Measurements from ENCODE around the gene ANKRD12.
"Not testable (repeated sequence)": the region's sequence is repeated elsewhere in the genome, so short reads cannot be mapped to it uniquely, and the experiment has no call there.

The ANKRD12 gene
- total RNA-seq: 211 to 653 (median 269) reads per million in 9 experiments

DNA sequence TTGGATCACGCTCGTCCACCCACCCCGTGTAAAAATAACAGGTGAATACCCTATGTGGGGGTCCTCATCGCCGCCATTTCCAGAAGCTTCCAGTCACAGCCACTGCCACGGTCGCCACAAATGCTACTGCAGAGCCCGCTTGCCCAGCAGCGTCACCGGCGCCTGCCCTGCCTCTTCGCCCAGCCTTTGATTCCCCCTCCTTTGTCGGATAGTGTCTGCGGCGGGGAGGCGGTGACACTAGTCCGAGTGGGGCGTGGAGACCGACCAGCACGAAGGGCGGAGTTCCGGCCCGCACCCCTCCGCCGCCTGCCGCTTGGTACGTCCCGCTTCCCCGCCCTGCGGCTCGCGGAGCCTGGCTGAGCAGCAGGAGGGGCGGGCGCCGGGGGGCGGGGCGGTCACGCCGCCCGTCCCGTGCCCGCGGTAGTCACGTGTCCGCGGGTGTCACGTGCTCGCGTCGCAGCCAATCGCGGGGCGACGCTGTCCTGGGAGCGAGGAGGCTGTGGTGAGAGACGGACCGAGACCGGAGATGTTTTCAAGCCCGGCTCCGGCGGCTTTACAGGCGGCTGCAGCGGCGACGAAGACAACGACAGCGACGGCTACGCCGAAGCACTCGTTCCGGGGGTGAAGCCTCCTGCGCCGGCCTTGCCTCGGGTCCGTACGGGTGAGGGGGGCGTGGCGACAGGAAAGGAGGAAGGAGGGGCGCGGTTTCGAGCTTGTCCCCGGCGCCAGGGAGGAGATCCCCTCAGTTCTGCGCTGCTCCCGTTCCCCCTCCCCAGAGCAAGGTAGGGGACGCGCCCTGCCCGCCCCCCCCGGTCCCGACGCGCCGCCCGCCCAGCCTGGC lies at the start of gene ANKRD12:
TSS of gene ANKRD12 (plus strand) at position 467 of the 841 bp plus-strand sequence. CDS start 45,652 bp downstream, outside the sequence.
- Mint-ChIP-seq H3K4me1 (ENCODE audit: low read depth in 2 of 2) (peaks cover 43 to 54% of the 10 kb centered on the region in 2 donors), H3K36me3 (ENCODE audit: insufficient read depth) (peaks cover 63% of the 10 kb centered on the region), H3K27ac (peak within 1 kb of the TSS; percentile 98 to 99), H3K4me3 (peak within 1 kb of the TSS; percentile 94 to 96), H3K9me3 (no peaks in the 10 kb centered on the region), H3K27me3 (no peaks in the 10 kb centered on the region)
- DNase-seq: peak; percentile 98 to 99 (median 99)
- ATAC-seq (replicated peaks): peak; percentile 71

DNA sequence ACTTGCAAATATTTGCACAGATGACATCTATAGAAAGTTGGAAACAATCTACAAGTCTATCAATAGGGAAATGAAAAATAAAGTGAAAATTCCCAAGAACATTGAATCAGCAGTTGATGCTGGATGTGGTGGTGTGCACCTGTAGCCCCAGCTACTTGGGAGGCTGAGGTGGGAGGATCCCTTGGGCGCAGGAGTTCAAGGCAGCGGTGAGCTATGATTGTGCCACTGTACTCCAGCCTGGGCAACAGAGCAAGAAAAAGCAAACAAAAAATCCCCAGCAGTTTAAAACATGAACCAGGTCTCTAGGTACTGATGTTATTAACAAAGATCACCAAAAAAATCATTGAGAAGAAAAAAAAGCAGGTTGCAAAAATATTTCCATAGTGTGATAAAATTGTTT lies 49.4 kb upstream of the ANKRD12 start:
- DNase-seq (no peak), ATAC-seq (replicated peaks) (no peak)
- H3K27ac Mint-ChIP-seq: no peak overlapping the region
- H3K9me3 Mint-ChIP-seq: no peaks in the 10 kb centered on the region
- H3K27me3 Mint-ChIP-seq: no peaks in the 10 kb centered on the region
- H3K4me3 Mint-ChIP-seq: no peak overlapping the region
- H3K36me3 Mint-ChIP-seq (ENCODE audit: insufficient read depth): peaks cover 10% of the 10 kb centered on the region
- peaks cover 17 to 22% of the 10 kb centered on the region in 2 donors for H3K4me1 Mint-ChIP-seq (ENCODE audit: low read depth in 2 of 2)

DNA sequence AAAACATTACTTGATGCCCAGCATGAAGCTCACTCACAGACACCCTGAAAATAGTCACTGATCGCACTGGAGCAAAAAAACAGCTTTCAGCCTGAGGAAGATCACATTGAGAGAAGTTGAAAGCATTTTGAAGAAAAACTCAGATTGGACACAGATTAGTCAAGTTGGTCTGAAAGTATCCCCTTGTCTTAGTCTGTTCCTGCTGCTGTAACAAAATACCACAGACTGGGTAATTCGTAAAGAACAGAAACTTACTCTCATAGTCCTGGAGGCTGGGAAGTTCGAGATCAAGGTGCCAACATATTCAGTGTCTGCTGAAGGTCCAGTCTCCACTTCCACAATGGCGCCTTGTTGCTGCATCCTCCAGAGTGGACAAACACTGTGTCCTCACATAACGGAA lies 48.3 kb upstream of the ANKRD12 start:
- Mint-ChIP-seq H3K27me3 (no peaks in the 10 kb centered on the region), H3K4me1 (ENCODE audit: low read depth in 2 of 2) (peaks cover 6 to 12% of the 10 kb centered on the region in 2 donors), H3K9me3 (no peaks in the 10 kb centered on the region), H3K4me3 (no peak overlapping the region), H3K36me3 (ENCODE audit: insufficient read depth) (peaks cover 10% of the 10 kb centered on the region), H3K27ac (peak overlapping the region in 1 of 2 donors; percentile 23)
- ATAC-seq (replicated peaks) (no peak), DNase-seq (no peak)

DNA sequence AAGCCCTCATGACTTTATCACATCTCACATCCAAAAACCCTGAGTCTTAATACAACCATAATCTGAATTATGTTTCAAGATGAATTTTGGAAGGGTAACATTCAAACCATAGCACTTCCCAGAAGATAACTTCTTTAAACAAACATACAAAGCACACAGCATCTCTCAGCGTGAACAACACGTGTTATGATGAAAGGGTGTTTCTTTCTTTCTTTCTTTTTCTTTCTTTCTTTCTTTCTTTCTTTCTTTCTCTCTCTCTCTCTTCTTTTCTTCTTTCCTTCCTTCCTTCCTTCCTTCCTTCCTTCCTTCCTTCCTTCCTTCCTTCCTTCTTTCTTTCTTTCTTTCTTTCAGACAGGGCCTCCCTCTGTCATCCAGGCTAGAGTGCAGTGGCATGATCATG lies 47.9 kb upstream of the ANKRD12 start:
- not testable (repeated sequence) for H3K36me3 Mint-ChIP-seq (ENCODE audit: insufficient read depth); H3K9me3 Mint-ChIP-seq; H3K4me3 Mint-ChIP-seq; H3K27me3 Mint-ChIP-seq; DNase-seq; H3K27ac Mint-ChIP-seq; ATAC-seq (replicated peaks); H3K4me1 Mint-ChIP-seq (ENCODE audit: low read depth in 2 of 2)

DNA sequence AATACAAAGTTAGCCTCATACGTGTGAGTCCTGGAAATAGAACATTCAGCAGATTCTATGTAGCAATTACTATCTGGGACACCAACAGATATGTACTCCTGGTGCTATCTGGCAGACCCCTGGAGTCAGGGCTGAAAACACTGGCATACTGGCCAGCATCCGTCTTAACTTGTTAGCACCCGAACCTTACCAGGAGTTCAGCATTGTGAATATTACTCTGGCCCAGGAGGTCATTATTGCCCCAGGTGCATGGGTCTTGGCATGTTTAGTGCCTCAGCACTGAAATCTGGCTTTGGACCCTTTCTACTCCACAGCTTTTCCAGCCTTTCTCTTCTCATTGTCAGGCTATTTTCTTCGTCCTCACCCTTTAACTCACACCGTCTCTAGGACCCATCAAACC lies 46.0 kb upstream of the ANKRD12 start:
- Mint-ChIP-seq H3K9me3 (no peaks in the 10 kb centered on the region), H3K4me3 (peak overlapping the region in 1 of 2 donors; percentile 55), H3K4me1 (ENCODE audit: low read depth in 2 of 2) (peaks cover 13 to 16% of the 10 kb centered on the region in 2 donors)

DNA sequence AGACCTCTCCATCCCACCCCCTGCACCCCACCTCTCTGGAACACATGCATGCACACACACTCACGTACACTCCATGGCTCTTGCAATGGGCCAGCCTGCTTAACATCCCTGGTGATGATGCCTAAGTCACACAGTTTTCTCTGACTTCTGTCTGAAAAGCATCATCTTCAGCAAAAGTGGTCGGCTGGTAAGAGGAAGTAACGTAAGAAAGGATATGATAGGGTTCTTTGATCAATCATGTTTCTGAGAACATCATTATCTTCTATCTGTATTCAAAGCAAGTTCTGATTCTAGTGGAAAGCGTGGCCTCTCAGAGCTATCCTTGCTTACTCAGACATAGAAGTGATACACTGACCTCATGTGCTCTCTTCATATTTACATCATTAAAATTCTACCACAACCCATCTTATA lies 45.5 kb upstream of the ANKRD12 start:
- Mint-ChIP-seq H3K27ac (peak overlapping the region in 1 of 2 donors; percentile 80), H3K36me3 (ENCODE audit: insufficient read depth) (peaks cover 4% of the 10 kb centered on the region), H3K4me3 (peak overlapping the region in 1 of 2 donors; percentile 55), H3K27me3 (no peaks in the 10 kb centered on the region), H3K4me1 (ENCODE audit: low read depth in 2 of 2) (peaks cover 18 to 20% of the 10 kb centered on the region in 2 donors), H3K9me3 (no peaks in the 10 kb centered on the region)
- DNase-seq (no peak), ATAC-seq (replicated peaks) (peak; percentile 64)

More for the DNA sequence above, 46.0 kb upstream of the ANKRD12 start:
- ATAC-seq (replicated peaks): no peak
- peak overlapping the region; percentile 67 to 80 for H3K27ac Mint-ChIP-seq
- DNase-seq: no peak
- H3K27me3 Mint-ChIP-seq: no peaks in the 10 kb centered on the region
- H3K36me3 Mint-ChIP-seq (ENCODE audit: insufficient read depth): peaks cover 4% of the 10 kb centered on the region

DNA sequence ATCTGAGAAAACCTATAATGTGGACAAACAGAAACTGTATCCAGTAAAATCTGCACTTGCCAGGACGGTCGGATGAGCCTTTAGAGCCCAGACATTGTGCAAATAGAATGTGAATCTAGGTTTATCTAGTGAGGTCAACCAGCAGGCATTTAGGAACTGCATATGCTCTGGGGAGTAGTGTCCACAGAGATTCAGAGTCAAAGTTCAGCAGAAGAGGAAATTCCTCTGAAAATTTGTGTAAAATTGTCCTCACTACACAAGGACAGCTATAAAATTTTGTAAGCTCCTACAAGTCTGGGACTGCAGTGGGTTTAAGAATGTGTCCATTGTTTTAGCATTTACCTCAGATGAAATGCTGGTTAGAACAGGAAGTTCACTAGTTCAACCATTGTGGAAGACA lies 43.9 kb upstream of the ANKRD12 start:
- no peaks in the 10 kb centered on the region for H3K9me3 Mint-ChIP-seq
- DNase-seq (no peak), ATAC-seq (replicated peaks) (no peak)
- peaks cover 4% of the 10 kb centered on the region for H3K36me3 Mint-ChIP-seq (ENCODE audit: insufficient read depth)
- no peak overlapping the region for H3K4me3 Mint-ChIP-seq
- peaks cover 19 to 23% of the 10 kb centered on the region in 2 donors for H3K4me1 Mint-ChIP-seq (ENCODE audit: low read depth in 2 of 2)
- no peak overlapping the region for H3K27ac Mint-ChIP-seq
- no peaks in the 10 kb centered on the region for H3K27me3 Mint-ChIP-seq

DNA sequence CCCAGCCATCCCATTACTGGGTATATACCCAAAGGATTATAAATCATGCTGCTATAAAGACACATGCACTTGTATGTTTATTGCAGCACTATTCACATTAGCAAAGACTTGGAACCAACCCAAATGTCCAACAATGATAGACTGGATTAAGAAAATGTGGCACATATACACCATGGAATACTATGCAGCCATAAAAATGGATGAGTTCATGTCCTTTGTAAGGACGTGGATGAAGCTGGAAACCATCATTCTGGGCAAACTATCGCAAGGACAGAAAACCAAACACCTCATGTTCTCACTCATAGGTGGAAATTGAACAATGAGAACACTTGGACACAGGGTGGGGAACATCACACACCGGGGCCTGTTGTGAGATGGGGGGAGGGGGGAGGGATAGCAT lies 43.5 kb upstream of the ANKRD12 start:
- H3K9me3 Mint-ChIP-seq; H3K36me3 Mint-ChIP-seq (ENCODE audit: insufficient read depth); H3K27me3 Mint-ChIP-seq; H3K27ac Mint-ChIP-seq; H3K4me3 Mint-ChIP-seq; DNase-seq; ATAC-seq (replicated peaks): not testable (repeated sequence)
- peaks cover 19 to 23% of the 10 kb centered on the region in 2 donors for H3K4me1 Mint-ChIP-seq (ENCODE audit: low read depth in 2 of 2)

DNA sequence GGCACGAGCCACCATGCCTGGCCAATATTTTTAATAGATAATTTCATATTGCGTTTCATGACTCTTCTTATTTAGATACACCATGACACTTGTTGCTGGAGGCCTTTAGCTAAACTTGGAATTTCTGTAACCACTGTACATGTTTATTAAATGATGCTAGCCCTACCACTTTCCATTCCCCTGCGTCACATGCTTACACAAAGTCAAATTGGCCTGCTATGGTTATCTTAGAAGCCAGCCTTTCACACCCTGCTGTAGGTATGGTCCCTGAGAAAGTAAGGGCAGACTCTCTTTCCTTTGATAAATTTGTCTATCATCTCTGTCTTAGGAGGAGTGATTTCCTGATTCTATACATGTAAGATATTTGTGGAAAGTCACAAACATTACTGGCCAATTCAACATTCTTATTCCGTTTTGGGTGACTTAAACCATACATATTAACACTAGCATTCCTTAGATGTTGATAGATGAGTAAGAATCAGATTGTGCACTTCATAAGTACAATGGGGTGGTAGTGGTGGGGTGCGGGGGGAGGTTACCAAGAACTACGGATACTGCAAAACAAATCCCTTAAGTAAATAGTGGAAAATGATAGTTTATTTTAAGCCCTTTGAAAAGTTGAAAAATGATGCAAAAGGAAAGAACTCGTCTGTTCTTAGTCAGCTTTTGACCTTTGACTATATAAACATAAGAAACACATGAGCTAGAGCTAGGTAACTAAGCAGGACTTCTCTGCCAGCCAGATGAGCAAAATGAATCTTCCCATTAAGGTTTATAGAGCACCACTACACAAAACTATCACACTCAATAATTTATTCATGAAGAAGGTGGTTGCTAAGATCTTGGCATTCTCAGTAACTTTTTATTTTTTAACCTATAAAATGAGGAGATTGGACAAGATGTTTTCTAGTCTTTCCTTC lies 42.0 kb upstream of the ANKRD12 start:
- ATAC-seq (replicated peaks) (no peak), DNase-seq (no peak)
- Mint-ChIP-seq H3K27me3 (no peaks in the 10 kb centered on the region), H3K36me3 (ENCODE audit: insufficient read depth) (peaks cover 4% of the 10 kb centered on the region), H3K9me3 (no peaks in the 10 kb centered on the region), H3K4me3 (peak overlapping the region; percentile 15 to 61), H3K4me1 (ENCODE audit: low read depth in 2 of 2) (peaks cover 19 to 21% of the 10 kb centered on the region in 2 donors), H3K27ac (peak overlapping the region; percentile 54 to 56)

DNA sequence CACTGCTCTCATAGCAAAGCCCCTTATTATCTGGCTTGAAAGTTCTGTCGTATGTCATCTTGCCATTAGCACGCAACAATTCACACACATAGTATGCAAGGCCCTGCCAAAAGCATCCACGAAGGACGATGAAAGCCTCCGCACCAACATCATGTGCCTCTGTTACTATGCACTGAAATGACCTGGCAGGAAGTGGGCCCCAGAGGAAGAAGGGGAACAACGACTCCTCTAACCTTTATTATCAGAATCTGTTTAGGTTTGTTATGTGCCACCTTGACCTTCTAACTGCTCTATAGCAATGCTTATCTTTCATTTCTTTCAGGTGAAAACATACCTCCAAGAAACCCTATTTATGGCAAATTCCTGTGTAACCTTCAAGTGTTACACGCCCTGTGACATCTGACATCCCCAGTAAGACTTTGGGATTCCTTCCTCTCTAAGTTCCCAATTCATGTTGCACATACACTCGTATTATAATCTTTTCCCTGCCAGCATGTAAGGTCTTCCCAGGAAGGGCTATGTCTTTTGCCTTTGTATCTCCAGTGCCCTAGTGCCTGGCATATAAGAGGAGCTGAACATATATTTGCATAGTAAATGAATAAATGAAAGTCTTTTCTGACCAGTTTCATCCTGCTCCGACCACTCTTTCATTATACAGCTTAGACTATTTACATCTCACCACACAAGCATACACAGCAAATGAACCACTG lies 41.1 kb upstream of the ANKRD12 start:
- Mint-ChIP-seq H3K27me3 (no peaks in the 10 kb centered on the region), H3K9me3 (no peaks in the 10 kb centered on the region), H3K4me3 (peak overlapping the region; percentile 15 to 61), H3K36me3 (ENCODE audit: insufficient read depth) (no peaks in the 10 kb centered on the region), H3K27ac (peak overlapping the region; percentile 54 to 56), H3K4me1 (ENCODE audit: low read depth in 2 of 2) (peaks cover 19 to 21% of the 10 kb centered on the region in 2 donors)
- DNase-seq: peak in 2 of 3 experiments; percentile 15 to 29
- ATAC-seq (replicated peaks): peak; percentile 81

DNA sequence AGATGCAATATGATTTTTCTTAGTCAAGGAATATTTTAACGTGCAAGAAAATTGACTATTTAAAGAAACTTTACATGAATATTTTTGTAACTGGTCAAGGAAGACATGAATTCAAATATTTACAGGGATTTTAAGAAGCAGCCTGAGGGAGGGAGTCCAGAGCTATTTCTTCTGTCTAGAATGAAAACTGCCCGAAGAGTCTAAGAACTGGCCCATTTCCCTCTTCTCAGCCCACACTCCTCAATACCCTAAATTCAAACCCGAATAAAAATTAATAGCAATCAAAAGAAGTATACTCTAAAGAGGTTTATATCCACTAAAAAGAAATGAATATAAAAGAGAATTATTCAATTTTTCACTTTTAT lies 40.6 kb upstream of the ANKRD12 start:
- no peaks in the 10 kb centered on the region for H3K36me3 Mint-ChIP-seq (ENCODE audit: insufficient read depth)
- no peak for DNase-seq
- ATAC-seq (replicated peaks): no peak
- peaks cover 19% of the 10 kb centered on the region in 2 donors for H3K4me1 Mint-ChIP-seq (ENCODE audit: low read depth in 2 of 2)
- peak overlapping the region; percentile 54 to 56 for H3K27ac Mint-ChIP-seq
- H3K27me3 Mint-ChIP-seq: no peaks in the 10 kb centered on the region
- peak overlapping the region; percentile 15 to 61 for H3K4me3 Mint-ChIP-seq
- H3K9me3 Mint-ChIP-seq: no peaks in the 10 kb centered on the region

DNA sequence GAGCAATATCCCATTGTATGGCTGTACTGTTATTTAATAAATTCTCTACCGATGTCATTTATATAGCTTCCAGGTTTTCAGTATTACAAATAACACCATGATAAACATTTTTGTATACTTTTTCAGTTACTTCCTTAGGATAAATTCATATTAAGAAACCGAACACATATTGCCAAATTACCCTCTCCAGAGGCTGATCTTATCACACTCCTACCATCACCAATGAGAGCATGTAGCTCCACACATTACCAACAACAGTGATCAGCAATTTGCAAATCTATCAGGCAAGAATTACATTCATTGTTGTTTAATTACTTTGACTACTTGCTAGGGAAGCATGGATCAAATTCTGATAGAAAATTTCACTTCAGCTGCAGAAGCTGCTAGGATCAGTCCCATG lies 39.9 kb upstream of the ANKRD12 start:
- ATAC-seq (replicated peaks): no peak
- no peak overlapping the region for H3K4me3 Mint-ChIP-seq
- no peaks in the 10 kb centered on the region for H3K9me3 Mint-ChIP-seq
- DNase-seq: no peak
- no peaks in the 10 kb centered on the region for H3K27me3 Mint-ChIP-seq
- H3K4me1 Mint-ChIP-seq (ENCODE audit: low read depth in 2 of 2): peaks cover 19 to 23% of the 10 kb centered on the region in 2 donors
- no peak overlapping the region for H3K27ac Mint-ChIP-seq
- peaks cover 2% of the 10 kb centered on the region for H3K36me3 Mint-ChIP-seq (ENCODE audit: insufficient read depth)

DNA sequence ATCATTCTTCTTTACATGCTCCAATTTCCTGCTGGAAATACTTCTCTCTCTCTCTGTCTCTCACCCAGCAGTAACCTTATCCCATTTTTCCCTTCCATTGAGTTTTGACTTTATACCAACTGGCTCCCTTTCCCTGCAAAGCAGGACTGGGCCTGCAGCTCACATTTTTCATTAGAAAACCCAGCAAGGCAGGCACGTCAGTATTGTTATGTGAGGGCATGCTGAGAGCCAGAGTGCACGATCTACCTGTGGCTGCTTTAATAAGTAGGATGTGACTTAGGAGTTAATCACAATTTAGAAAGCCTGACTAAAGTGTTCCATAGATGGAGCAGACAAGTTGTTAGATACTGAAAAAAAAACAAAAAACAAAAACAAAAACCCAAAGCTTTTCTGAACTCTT lies 39.2 kb upstream of the ANKRD12 start:
- Mint-ChIP-seq H3K4me1 (ENCODE audit: low read depth in 2 of 2) (peaks cover 21 to 28% of the 10 kb centered on the region in 2 donors), H3K27ac (no peak overlapping the region), H3K9me3 (no peaks in the 10 kb centered on the region), H3K27me3 (no peaks in the 10 kb centered on the region), H3K36me3 (ENCODE audit: insufficient read depth) (peaks cover 2% of the 10 kb centered on the region), H3K4me3 (no peak overlapping the region)
- DNase-seq: no peak
- ATAC-seq (replicated peaks): no peak

Data from effector memory CD8-positive, alpha-beta T cell (primary cell).